ENCODE measurements around the gene FNDC11.
A peak's percentile ranks its signal among the peaks of the same experiment; 100 is the strongest.

Gene FNDC11

GRCh38 chr20:63573647-63574131, 19.7 kb downstream of the FNDC11 start:
- Histone ChIP-seq H3K27me3 (ENCODE audit: insufficient read depth, low read depth) (peaks cover 58% of the 10 kb centered on the region), H3K4me3 (IDR thresholded peaks at IDR 0.05; ENCODE audit: insufficient read depth, low read depth, low read length) (no peak overlapping the region), H3K79me2 (ENCODE audit: insufficient read depth, low read depth) (no peaks in the 10 kb centered on the region), H3K4me1 (ENCODE audit: low read depth, poor library complexity, severe bottlenecking) (peaks cover 17% of the 10 kb centered on the region), H4K20me1 (ENCODE audit: insufficient read depth) (no peaks in the 10 kb centered on the region), H3K36me3 (ENCODE audit: insufficient read depth) (no peaks in the 10 kb centered on the region), H3K27ac (no peak overlapping the region), H3K4me2 (peak overlapping the region; percentile 67), H3K9ac (peak overlapping the region; percentile 57; the same call in 1 of the 2 replicates), H2AFZ (ENCODE audit: low read depth) (peak overlapping the region; percentile 25; the same call in 1 of the 2 replicates)
- no peak for TF ChIP-seq CTCF (conservative IDR thresholded peaks at IDR 0.05; ENCODE audit: low read depth, low read length)

DNA sequence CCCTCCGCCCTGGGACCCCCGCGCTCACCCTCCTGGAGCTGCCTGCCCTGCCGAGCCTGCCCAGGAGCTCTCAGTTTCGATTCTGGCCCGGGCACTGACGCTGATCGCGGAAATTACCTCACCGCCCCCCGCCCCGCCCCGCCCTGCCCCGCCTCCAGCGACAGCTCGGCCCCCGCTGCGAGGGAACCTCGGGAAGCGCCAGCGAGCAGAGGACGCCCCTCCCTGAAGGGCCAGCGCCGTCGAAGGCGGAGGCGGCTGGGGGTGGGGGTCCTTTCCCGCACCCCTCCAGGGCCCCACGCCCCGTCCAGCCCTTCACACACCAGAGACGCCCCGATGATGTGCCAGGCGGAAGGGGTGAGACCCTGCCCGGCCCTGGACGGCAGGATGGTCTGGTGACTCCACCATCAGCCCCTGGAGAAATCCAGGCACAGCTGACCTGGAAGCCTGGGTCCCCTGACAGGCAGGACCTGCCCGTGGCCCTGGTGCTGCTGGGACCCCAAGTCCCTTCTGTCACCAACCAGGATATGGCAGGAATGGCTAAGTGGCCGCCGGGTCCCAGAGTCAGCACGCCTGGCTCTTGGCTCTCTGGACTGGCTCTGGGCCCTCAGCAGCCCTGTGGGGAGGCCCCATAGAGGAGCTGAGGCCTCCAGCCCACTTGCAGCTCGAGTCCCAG, 20.3 kb downstream of the FNDC11 start, which contains the start of gene HELZ2:
TSS of gene HELZ2 (minus strand) at position 84 of the 673 bp plus-strand sequence. CDS start 1,854 bp downstream, outside the sequence.
- H3K79me2 ChIP-seq (ENCODE audit: insufficient read depth, low read depth): no peaks in the 10 kb centered on the region
- H3K9ac ChIP-seq: peak within 1 kb of the TSS; percentile 57; the same call in 1 of the 2 replicates
- H4K20me1 ChIP-seq (ENCODE audit: insufficient read depth): no peaks in the 10 kb centered on the region
- H3K27ac ChIP-seq: no peak within 1 kb of the TSS
- no peaks in the 10 kb centered on the region for H3K36me3 ChIP-seq (ENCODE audit: insufficient read depth)
- H3K4me1 ChIP-seq (ENCODE audit: low read depth, poor library complexity, severe bottlenecking): peaks cover 11% of the 10 kb centered on the region
- no peak within 1 kb of the TSS for H3K4me3 ChIP-seq (IDR thresholded peaks at IDR 0.05; ENCODE audit: insufficient read depth, low read depth, low read length)
- no peak for TF ChIP-seq CTCF (conservative IDR thresholded peaks at IDR 0.05; ENCODE audit: low read depth, low read length)
- H3K4me2 ChIP-seq: peak within 1 kb of the TSS; percentile 81
- H2AFZ ChIP-seq (ENCODE audit: low read depth): peak within 1 kb of the TSS; percentile 93
- H3K27me3 ChIP-seq (ENCODE audit: insufficient read depth, low read depth): peaks cover 58% of the 10 kb centered on the region

DNA sequence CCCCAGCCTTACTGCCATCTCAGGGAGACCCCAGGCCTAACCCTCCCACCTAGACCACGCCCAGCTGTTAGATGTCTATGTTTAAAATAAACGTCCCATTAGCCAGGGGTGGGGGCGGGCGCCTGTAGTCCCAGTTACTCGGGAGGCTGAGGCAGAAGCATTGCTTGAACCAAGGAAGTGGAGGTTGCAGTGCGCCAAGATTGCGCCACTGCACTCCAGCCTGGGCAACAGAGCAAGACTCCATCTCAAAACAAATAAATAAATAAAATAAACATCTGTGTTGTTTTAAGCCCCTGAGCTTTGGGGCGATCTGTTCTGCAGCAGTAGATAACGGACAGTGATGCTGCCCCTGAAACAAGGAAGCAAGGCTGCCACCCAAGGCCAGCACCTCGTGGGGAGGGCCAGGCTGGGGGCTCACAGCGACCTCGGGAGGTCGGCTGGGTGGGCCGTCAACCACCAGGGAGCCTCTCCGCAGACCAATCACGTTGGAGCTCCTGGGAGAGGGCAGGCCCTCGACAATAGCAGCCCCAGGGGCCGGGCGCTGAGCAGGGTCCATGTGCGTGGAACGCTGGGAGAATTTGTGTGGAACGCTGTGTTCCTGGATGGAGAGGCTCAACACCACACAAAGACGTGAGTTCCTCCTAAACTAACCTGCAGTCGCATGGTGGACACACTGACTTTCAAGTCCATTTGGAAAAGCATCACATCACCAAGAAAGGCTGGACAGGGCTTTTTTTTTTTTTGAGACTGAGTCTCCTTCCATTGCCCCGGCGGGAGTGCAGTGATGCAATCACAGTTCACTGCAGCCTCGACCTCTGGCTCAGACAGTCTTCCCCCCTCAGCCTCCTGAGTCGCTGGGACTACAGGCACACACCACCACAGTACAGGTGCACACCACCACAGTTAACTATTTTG, 21.1 kb downstream of the FNDC11 start:
- Histone ChIP-seq H3K9ac (no peak overlapping the region), H3K4me1 (ENCODE audit: low read depth, poor library complexity, severe bottlenecking) (peaks cover 6% of the 10 kb centered on the region), H3K27me3 (ENCODE audit: insufficient read depth, low read depth) (peaks cover 58% of the 10 kb centered on the region), H3K4me3 (IDR thresholded peaks at IDR 0.05; ENCODE audit: insufficient read depth, low read depth, low read length) (no peak overlapping the region), H3K36me3 (ENCODE audit: insufficient read depth) (no peaks in the 10 kb centered on the region), H3K4me2 (peak overlapping the region; percentile 81; the same call in 1 of the 2 replicates), H2AFZ (ENCODE audit: low read depth) (peak overlapping the region; percentile 93; the same call in 1 of the 2 replicates), H4K20me1 (ENCODE audit: insufficient read depth) (no peaks in the 10 kb centered on the region), H3K27ac (no peak overlapping the region), H3K79me2 (ENCODE audit: insufficient read depth, low read depth) (no peaks in the 10 kb centered on the region)
- TF ChIP-seq CTCF (conservative IDR thresholded peaks at IDR 0.05; ENCODE audit: low read depth, low read length): no peak

DNA sequence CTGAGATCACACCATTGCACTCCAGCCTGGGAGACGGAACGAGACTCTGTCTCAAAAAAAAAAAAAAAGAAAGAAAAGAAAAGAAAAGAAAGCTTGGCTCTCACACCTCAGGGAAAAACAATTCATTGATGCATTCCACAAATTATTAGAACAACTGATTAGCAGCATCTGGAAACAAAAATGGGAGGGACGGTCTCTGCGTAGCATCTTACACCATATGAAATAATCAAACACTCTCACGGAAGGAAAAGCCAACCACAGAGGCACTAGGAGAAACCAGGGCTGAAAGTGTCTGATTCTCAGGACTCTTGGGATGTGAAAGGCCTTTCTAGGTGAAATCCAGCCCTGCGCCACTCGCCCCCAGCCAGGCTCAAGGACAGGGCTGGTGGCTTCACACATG, 22.4 kb downstream of the FNDC11 start:
- Histone ChIP-seq H3K27me3 (ENCODE audit: insufficient read depth, low read depth) (peaks cover 69% of the 10 kb centered on the region), H3K79me2 (ENCODE audit: insufficient read depth, low read depth) (no peaks in the 10 kb centered on the region), H3K4me1 (ENCODE audit: low read depth, poor library complexity, severe bottlenecking) (peaks cover 6% of the 10 kb centered on the region), H3K4me2 (no peak overlapping the region), H3K27ac (no peak overlapping the region), H2AFZ (ENCODE audit: low read depth) (no peak overlapping the region), H3K9ac (no peak overlapping the region), H3K4me3 (IDR thresholded peaks at IDR 0.05; ENCODE audit: insufficient read depth, low read depth, low read length) (no peak overlapping the region), H3K36me3 (ENCODE audit: insufficient read depth) (no peaks in the 10 kb centered on the region), H4K20me1 (ENCODE audit: insufficient read depth) (no peaks in the 10 kb centered on the region)
- TF ChIP-seq CTCF (conservative IDR thresholded peaks at IDR 0.05; ENCODE audit: low read depth, low read length): no peak
